Uterus (tissue), 2 donors: ENCODE results near the gene ZNF469.

Experiments used
- POLR2A ChIP-seq, 2 donors: fragments of 450-650 bp; IDR thresholded peaks; one replicate each; pipeline ENCODE4 v1.6.1; 2016; ENCODE audit warnings: antibody characterized with exemption in 2 of 2, mild to moderate bottlenecking in 1 of 2, moderate library complexity in 1 of 2
- TF ChIP-seq, protein P1 (sequence below), 4 experiments: fragments of 200-600 bp in 2 of 4; fragments of 450-650 bp in 2 of 4; sonication (generic) in 2 of 4; IDR thresholded peaks; one replicate each; pipeline ENCODE4 v1.5.1; 2016 to 2019; ENCODE audit warnings: antibody characterized with exemption in 4 of 4, mild to moderate bottlenecking in 2 of 4, moderate library complexity in 1 of 4

DNA sequence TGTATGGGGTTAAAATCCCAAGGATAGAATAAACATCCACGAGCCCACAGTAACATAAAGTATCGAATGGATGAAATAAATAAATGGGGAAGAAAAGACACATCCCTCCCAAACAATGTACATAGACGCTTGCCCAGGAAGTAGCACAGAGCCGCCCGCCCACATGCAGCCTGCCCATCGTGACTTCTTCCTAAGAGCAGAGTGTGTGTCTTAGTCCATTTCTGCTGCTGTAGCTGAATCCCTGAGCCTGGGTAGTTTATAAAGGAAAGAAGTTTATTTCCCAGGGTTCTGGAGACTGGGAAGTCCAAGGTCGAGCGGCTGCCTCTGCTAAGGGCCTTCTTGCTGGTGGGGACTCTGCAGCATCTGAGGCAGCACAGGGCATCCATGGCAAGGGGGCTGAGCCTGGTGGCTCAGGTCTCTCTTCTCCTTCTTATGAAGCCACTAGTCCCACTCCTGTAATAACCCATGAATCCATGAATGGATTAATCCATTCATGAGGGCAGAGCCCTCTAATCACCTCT lies 39.4 kb upstream of the ZNF469 start:
- TF ChIP-seq, protein P1, sequence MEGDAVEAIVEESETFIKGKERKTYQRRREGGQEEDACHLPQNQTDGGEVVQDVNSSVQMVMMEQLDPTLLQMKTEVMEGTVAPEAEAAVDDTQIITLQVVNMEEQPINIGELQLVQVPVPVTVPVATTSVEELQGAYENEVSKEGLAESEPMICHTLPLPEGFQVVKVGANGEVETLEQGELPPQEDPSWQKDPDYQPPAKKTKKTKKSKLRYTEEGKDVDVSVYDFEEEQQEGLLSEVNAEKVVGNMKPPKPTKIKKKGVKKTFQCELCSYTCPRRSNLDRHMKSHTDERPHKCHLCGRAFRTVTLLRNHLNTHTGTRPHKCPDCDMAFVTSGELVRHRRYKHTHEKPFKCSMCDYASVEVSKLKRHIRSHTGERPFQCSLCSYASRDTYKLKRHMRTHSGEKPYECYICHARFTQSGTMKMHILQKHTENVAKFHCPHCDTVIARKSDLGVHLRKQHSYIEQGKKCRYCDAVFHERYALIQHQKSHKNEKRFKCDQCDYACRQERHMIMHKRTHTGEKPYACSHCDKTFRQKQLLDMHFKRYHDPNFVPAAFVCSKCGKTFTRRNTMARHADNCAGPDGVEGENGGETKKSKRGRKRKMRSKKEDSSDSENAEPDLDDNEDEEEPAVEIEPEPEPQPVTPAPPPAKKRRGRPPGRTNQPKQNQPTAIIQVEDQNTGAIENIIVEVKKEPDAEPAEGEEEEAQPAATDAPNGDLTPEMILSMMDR (IDR thresholded peaks at IDR 0.05) = no peak
- TF ChIP-seq POLR2A (IDR thresholded peaks at IDR 0.05) = no peak
